ENCODE measurements around the gene BHLHA9.
"Not testable (repeated sequence)": the region's sequence is repeated elsewhere in the genome, so short reads cannot be mapped to it uniquely, and the experiment has no call there.

BHLHA9 gene

DNA sequence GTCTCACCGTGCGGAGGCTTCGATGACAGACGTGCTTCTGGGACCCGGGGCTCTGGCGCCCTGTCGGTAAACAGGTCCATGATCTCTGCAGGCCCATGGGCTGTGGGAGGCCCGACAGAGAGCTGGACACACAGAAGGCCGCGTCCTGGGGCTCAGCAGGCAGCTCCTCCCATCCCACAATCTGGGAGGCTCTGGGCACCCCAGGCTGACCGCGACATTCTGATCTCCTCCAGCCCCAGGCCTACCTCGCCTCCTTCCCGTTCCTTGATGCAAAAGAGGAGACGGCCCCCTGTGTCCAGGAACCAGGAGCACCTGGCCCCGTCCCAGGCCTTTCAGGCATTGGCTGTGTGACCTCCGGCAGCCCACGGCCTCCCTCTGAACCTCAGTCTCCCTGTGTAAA is 32.5 kb downstream of the BHLHA9 start:
- no peak for DNase-seq

DNA sequence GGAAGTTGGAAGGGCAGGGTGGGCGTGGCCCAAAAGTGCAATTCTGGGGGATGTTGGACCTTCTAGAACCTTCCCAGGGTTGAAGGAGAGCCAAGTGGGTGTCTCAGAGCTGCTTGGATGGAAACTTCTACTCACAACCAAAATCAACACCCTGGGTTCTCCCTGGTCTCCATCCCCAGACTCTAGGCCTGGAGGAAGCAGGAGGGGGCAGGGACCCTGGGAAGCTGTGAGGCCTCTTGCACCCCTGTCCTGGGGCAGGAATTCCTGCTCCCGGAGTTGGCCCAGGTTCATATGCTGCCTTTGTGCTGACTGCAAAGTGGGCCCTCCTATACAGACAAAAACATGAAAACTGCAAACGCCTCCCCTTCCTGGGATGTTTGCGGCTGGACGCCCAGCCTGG is 34.3 kb downstream of the BHLHA9 start:
- no peak for DNase-seq

DNA sequence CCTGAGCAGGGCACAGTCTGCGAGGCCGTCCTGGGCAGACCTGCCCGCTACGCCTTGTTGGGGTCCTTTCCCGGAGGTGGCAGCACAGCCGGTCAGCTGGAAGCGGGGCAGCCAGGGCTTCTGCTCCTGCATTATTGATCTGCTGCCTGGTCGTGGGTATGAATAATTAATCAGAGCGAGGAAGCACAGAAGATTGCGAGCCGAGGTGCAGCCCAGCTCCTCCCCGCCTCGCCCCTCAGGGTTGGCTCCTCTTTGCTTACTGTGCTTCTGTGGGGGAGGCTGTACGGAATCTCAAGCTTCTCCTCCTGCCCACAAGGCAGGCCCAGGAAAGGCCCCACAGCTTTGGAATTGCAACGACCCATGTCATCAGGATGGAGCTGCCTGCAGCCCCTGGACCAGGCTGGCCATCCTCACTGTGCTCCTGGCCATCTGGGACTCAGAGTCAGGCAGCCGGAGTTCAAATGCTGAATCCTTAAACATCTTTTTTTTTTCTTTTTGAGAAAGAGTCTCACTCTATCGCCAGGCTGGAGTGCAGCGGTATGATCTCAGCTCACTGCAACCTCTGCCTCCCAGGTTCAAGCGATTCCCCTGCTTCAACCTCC is 34.8 kb downstream of the BHLHA9 start:
- no peak for DNase-seq

DNA sequence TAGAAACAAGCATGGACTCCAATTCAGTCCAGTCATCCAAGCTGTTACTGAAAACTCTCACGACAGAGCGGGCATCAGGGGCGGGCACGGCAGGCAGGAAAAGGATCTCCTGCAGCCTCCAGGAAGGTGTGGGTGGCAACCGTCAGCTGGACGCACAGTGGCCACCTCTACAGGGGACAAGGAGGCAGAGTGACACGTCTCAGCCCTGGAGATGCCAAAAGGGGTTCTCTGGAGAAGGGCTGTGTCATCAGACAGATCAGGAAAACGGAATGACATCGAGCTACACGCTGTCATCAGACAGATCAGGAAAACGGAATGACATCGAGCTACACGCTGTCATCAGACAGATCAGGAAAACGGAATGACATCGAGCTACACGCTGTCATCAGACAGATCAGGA is 37.6 kb downstream of the BHLHA9 start:
- not testable (repeated sequence) for DNase-seq

DNA sequence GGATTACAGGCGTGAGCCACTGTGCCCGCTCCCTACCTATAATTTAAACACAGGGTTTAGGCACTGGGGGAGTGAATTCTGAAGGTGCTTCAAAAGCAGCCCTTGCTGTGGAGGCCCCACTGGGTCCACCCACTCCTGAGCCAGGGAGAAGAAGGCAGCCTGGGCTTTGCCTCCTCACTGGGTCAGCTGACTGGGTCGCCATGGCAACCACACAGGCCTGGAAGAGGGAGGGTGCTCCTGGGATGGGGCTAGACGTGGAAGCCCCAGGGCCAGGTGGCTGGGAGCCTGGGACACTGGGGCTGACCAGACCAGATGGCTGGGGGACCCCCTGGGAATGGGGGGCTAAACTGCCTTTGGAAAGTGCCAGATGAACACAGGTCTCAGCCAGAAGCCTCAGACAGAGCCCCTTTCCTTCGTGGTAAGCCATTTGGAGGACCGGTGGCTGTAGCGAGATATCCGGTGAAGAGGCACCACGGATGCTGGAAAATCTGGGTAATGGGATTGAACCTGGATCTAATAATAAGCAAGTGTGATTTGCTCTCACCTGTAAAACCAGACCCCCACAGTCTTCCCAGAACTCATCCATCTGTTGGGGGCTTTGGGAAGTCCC is 42.1 kb downstream of the BHLHA9 start:
- no peak for DNase-seq

DNA sequence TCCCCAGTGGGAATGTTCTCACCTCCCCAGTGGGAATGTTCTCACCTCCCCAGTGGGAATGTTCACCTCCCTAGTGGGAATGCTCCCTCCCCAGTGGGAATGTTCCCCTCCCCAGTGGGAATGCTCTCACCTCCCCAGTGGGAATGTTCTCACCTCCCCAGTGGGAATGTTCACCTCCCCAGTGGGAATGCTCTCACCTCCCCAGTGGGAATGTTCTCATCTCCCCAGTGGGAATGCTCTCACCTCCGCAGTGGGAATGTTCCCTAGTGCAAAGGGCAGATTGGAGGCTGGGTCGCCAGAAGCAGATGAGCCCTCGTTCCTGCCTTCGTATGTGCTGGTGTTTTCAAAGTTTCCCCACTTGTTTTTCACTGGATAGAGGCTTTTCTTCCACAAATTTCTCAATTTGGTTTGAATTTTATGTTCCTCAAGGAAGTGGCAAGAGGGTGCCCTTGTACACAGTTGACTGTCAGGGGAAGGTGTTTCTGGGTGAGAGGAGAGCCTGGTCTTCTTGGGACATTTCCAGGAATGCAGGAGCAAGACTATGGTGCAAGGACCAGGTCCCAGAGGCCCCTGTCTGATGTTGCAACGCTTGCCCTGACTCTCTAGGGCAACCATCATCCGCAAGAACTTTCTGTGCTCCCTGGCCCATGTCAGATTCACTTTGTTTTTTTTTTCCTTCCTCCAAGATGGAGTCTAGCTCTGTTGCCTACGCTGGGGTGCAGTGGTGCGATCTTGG is 43.2 kb downstream of the BHLHA9 start:
- DNase-seq: no peak

DNA sequence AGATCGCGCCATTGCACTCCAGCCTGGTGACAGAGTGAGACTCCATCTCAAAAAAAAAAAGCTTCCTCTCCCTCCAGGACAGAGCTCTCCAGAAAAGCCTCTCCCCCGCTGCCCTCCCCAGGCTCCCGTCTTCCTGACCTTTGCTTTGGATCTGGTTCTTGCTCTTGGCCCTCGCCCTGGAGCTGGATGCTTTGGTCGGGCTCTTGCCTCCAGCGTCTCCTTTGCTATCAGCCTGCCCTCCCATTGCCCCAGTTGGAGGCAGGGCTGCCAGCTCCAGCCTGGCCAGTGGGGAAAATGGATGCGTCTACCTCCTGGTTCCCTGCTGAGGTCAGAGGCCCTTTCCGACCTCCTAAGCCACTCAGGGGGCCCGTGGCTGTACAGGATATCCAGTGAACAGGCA is 45.2 kb downstream of the BHLHA9 start:
- no peak for DNase-seq

DNA sequence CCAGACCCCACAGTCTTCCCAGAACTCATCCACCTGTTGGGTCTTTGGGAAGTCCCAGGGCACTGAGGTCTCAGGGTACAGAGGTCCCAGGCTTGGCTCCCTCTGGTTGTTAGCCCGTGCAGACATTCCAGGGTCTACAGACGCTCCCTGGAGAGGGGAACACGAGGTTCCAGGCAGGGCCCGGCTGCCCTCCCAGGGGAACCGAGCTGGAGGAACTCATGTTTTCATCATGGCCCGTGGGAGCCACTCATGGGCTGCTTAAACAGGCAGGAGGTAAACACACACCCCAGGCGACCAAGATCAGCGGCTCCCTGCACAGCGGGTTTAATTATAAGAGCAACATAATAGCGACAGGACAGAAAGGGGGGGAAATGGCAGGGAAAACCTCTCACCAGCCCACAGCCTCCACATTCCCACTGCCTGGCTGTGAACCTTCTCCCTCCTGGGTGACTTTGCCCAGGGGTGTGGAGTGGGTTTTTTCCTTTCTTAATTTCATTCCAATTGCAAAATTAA is 45.7 kb downstream of the BHLHA9 start:
- no peak for DNase-seq

Data from NCI-H526 treated with DMSO at 0.1 percent for 48 hours (cell line).